ENCODE measurements around the gene CDC42BPG. TPM values are rescaled to one million over a fixed set of nuclear protein-coding genes. Genes with fewer than 3 reads are reported as not detected.

The CDC42BPG gene
- total and polyA plus RNA-seq, 2 experiments from 2014 or later: not detected

- Histone ChIP-seq H4K20me1 (ENCODE audit: insufficient read depth) (no peaks in the 10 kb centered on the region), H3K9me2 (ENCODE audit: insufficient read depth) (no peaks in the 10 kb centered on the region), H3K9me3 (ENCODE audit: low read depth) (no peaks in the 10 kb centered on the region), H3K27me3 (replicated peaks; ENCODE audit: insufficient read depth) (no peaks in the 10 kb centered on the region), H3K4me3 (peak overlapping the region; percentile 64; the same call in 1 of the 2 replicates), H3K4me2 (ENCODE audit: unreplicated experiment) (peak overlapping the region; percentile 83), H3K79me2 (ENCODE audit: insufficient read depth) (no peaks in the 10 kb centered on the region), H3F3A (ENCODE audit: insufficient read depth) (peaks cover 9% of the 10 kb centered on the region), H3K27ac (no peak overlapping the region), H3K4me1 (ENCODE audit: insufficient read depth) (no peaks in the 10 kb centered on the region), H3K36me3 (ENCODE audit: low read depth) (no peaks in the 10 kb centered on the region), H3K9ac (no peak overlapping the region; the same call in 1 of the 2 replicates), H2AFZ (peak overlapping the region; percentile 90)
- TF ChIP-seq EZH2phosphoT487 (IDR thresholded peaks at IDR 0.05; ENCODE audit: insufficient read depth, low read depth) (no peak), EZH2 (IDR thresholded peaks at IDR 0.05; ENCODE audit: insufficient read depth, poor library complexity, severe bottlenecking) (no peak)
- no peak for DNase-seq
- in situ Hi-C loops (cut with MboI): no loop called here
- 48 to 56% methylated on average over 6 to 8 of the region's 8 CpGs for WGBS, 2 experiments (ENCODE audit: low coverage in 1 of 2, low lambda C conversion rate in 2 of 2, missing lambda C conversion rate in 2 of 2)
These were observed 43.9 kb upstream of the CDC42BPG start for GRCh38 chr11:64888406-64888728.

- H3K4me2 ChIP-seq (ENCODE audit: unreplicated experiment): peak overlapping the region; percentile 83
- H3K27ac ChIP-seq: no peak overlapping the region
- H3K9ac ChIP-seq: peak overlapping the region; percentile 38; the same call in 1 of the 2 replicates
These were observed 43.4 kb upstream of the CDC42BPG start for GRCh38 chr11:64887757-64888405.

GRCh38 chr11:64887234-64887756 is 42.8 kb upstream of the CDC42BPG start:
- Histone ChIP-seq H3K27me3 (replicated peaks; ENCODE audit: insufficient read depth) (no peaks in the 10 kb centered on the region), H3K9me3 (ENCODE audit: low read depth) (no peaks in the 10 kb centered on the region), H2AFZ (peak overlapping the region; percentile 90), H3F3A (ENCODE audit: insufficient read depth) (peaks cover 9% of the 10 kb centered on the region), H3K4me1 (ENCODE audit: insufficient read depth) (no peaks in the 10 kb centered on the region), H3K9ac (no peak overlapping the region), H4K20me1 (ENCODE audit: insufficient read depth) (no peaks in the 10 kb centered on the region), H3K4me2 (ENCODE audit: unreplicated experiment) (no peak overlapping the region), H3K9me2 (ENCODE audit: insufficient read depth) (no peaks in the 10 kb centered on the region), H3K79me2 (ENCODE audit: insufficient read depth) (no peaks in the 10 kb centered on the region), H3K27ac (no peak overlapping the region), H3K4me3 (no peak overlapping the region), H3K36me3 (ENCODE audit: low read depth) (no peaks in the 10 kb centered on the region)
- in situ Hi-C loops (cut with MboI): no loop called here
- WGBS, 2 experiments (ENCODE audit: low coverage in 1 of 2, low lambda C conversion rate in 2 of 2, missing lambda C conversion rate in 2 of 2): 76 to 86% methylated on average over 8 of the region's 8 CpGs
- TF ChIP-seq EZH2 (IDR thresholded peaks at IDR 0.05; ENCODE audit: insufficient read depth, poor library complexity, severe bottlenecking) (no peak), EZH2phosphoT487 (IDR thresholded peaks at IDR 0.05; ENCODE audit: insufficient read depth, low read depth) (no peak)
- no peak for DNase-seq

More at GRCh38 chr11:64887757-64888405, 43.4 kb upstream of the CDC42BPG start:
- Histone ChIP-seq H4K20me1 (ENCODE audit: insufficient read depth) (no peaks in the 10 kb centered on the region), H3K4me1 (ENCODE audit: insufficient read depth) (no peaks in the 10 kb centered on the region), H3K36me3 (ENCODE audit: low read depth) (no peaks in the 10 kb centered on the region), H3K79me2 (ENCODE audit: insufficient read depth) (no peaks in the 10 kb centered on the region), H3K9me3 (ENCODE audit: low read depth) (no peaks in the 10 kb centered on the region), H3K4me3 (peak overlapping the region; percentile 64), H2AFZ (peak overlapping the region; percentile 90), H3K27me3 (replicated peaks; ENCODE audit: insufficient read depth) (no peaks in the 10 kb centered on the region), H3F3A (ENCODE audit: insufficient read depth) (peaks cover 9% of the 10 kb centered on the region), H3K9me2 (ENCODE audit: insufficient read depth) (no peaks in the 10 kb centered on the region)
- TF ChIP-seq EZH2phosphoT487 (IDR thresholded peaks at IDR 0.05; ENCODE audit: insufficient read depth, low read depth) (no peak), EZH2 (IDR thresholded peaks at IDR 0.05; ENCODE audit: insufficient read depth, poor library complexity, severe bottlenecking) (no peak)
- in situ Hi-C loops (cut with MboI): no loop called here
- WGBS, 2 experiments (ENCODE audit: low coverage in 1 of 2, low lambda C conversion rate in 2 of 2, missing lambda C conversion rate in 2 of 2): 16% methylated on average over 29 to 31 of the region's 34 CpGs
- peak; percentile 76 for DNase-seq

- no peak overlapping the region for H3K4me2 ChIP-seq (ENCODE audit: unreplicated experiment)
- DNase-seq: peak; percentile 65
- 77 to 80% methylated on average over 15 of the region's 15 CpGs for WGBS, 2 experiments (ENCODE audit: low coverage in 1 of 2, low lambda C conversion rate in 2 of 2, missing lambda C conversion rate in 2 of 2)
- no peak overlapping the region for H3K9ac ChIP-seq
- no peaks in the 10 kb centered on the region for H3K4me1 ChIP-seq (ENCODE audit: insufficient read depth)
- H3K27ac ChIP-seq: peak overlapping the region; percentile 52
- peaks cover 9% of the 10 kb centered on the region for H3F3A ChIP-seq (ENCODE audit: insufficient read depth)
- no peaks in the 10 kb centered on the region for H3K9me2 ChIP-seq (ENCODE audit: insufficient read depth)
- H4K20me1 ChIP-seq (ENCODE audit: insufficient read depth): no peaks in the 10 kb centered on the region
- H3K27me3 ChIP-seq (replicated peaks; ENCODE audit: insufficient read depth): no peaks in the 10 kb centered on the region
- peak overlapping the region; percentile 41; the same call in 1 of the 2 replicates for H2AFZ ChIP-seq
- H3K9me3 ChIP-seq (ENCODE audit: low read depth): no peaks in the 10 kb centered on the region
- H3K4me3 ChIP-seq: no peak overlapping the region
- in situ Hi-C loops (cut with MboI): no loop called here
- no peaks in the 10 kb centered on the region for H3K79me2 ChIP-seq (ENCODE audit: insufficient read depth)
- no peaks in the 10 kb centered on the region for H3K36me3 ChIP-seq (ENCODE audit: low read depth)
- TF ChIP-seq EZH2 (IDR thresholded peaks at IDR 0.05; ENCODE audit: insufficient read depth, poor library complexity, severe bottlenecking) (no peak), EZH2phosphoT487 (IDR thresholded peaks at IDR 0.05; ENCODE audit: insufficient read depth, low read depth) (no peak)
These were observed 41.2 kb upstream of the CDC42BPG start for GRCh38 chr11:64885367-64886286.

Measured in GM23248 (cell line).